SU-DHL-6 (cell line): ENCODE data around the gene NELL1.

Source experiments
- H2AFZ ChIP-seq: fragments of 200-600 bp; sonication (generic); 2 replicates; pipeline ENCODE4 v1.6.1; 2014; ENCODE audit warnings: low read depth, mild to moderate bottlenecking, moderate library complexity, mixed read lengths, antibody characterized with exemption, low read length; ENCODE audit not compliant: severe bottlenecking
- H3F3A ChIP-seq: fragments of 200-600 bp; shearing (Covaris generic); 2 replicates; pipeline ENCODE4 v1.6.0; 2016; ENCODE audit warnings: antibody characterized with exemption, mild to moderate bottlenecking; ENCODE audit not compliant: insufficient read depth
- H3K27ac ChIP-seq: fragments of 200-600 bp; sonication (generic); 2 replicates; pipeline ENCODE4 v1.5.1; 2016; ENCODE audit warnings: low read depth, mild to moderate bottlenecking, low read length, moderate library complexity, mixed read lengths
- H3K27me3 ChIP-seq: fragments of 200-600 bp; sonication (generic), shearing (Covaris generic); 2 replicates; pipeline ENCODE4 v1.6.0; 2014; ENCODE audit warnings: mild to moderate bottlenecking, low read length
- H3K36me3 ChIP-seq: fragments of 200-600 bp; sonication (generic); 2 replicates; pipeline ENCODE4 v1.6.1; 2014; ENCODE audit warnings: mild to moderate bottlenecking, low read length, mixed read lengths
- H3K4me2 ChIP-seq: fragments of 300-600, 200-600 bp; shearing (Covaris generic), sonication (generic); 2 replicates; pipeline ENCODE4 v1.6.0; 2014; ENCODE audit warnings: low read length, low read depth, mild to moderate bottlenecking; ENCODE audit not compliant: poor library complexity, severe bottlenecking
- H3K4me3 ChIP-seq: fragments of 200-600 bp; sonication (generic); 2 replicates; pipeline ENCODE4 v1.5.1; 2014; ENCODE audit warnings: antibody characterized with exemption, low read length, mild to moderate bottlenecking, mixed read lengths; ENCODE audit not compliant: insufficient read depth, poor library complexity, severe bottlenecking
- H3K79me2 ChIP-seq: fragments of 200-600 bp; sonication (generic); 2 replicates; pipeline ENCODE4 v1.6.1; 2014; ENCODE audit warnings: mild to moderate bottlenecking, low read length, moderate library complexity; ENCODE audit not compliant: insufficient read depth
- H3K9ac ChIP-seq: fragments of 200-600 bp; sonication (generic); 2 replicates; pipeline ENCODE4 v1.7.0; 2014; ENCODE audit warnings: mild to moderate bottlenecking, low read length
- H3K9me2 ChIP-seq: fragments of 200-600 bp; sonication (generic); replicated peaks from 2 replicates; pipeline ENCODE4 v1.6.1; 2014; ENCODE audit warnings: low read length; ENCODE audit not compliant: insufficient read depth
- H3K9me3 ChIP-seq: fragments of 200-600 bp; sonication (generic); 2 replicates; pipeline ENCODE4 v1.6.1; 2014; ENCODE audit warnings: low read length, mixed read lengths; ENCODE audit not compliant: insufficient read depth
- H4K20me1 ChIP-seq: fragments of 200-600 bp; sonication (generic); 2 replicates; pipeline ENCODE4 v1.6.1; 2014; ENCODE audit warnings: low read depth, mild to moderate bottlenecking, antibody characterized with exemption, low read length, moderate library complexity, mixed read lengths
- CTCF ChIP-seq: fragments of 200-600 bp; sonication (generic); IDR thresholded peaks from one replicate; pipeline ENCODE4 v1.5.1; 2017; ENCODE audit warnings: antibody characterized with exemption, mild to moderate bottlenecking, low read length, moderate library complexity; ENCODE audit not compliant: insufficient read depth, poor library complexity, severe bottlenecking
- EZH2phosphoT487 ChIP-seq: fragments of 200-600 bp; sonication (generic), shearing (Covaris generic); conservative IDR thresholded peaks from 2 replicates; pipeline ENCODE4 v1.6.1; 2018; ENCODE audit warnings: mild to moderate bottlenecking, antibody characterized with exemption, low read length, moderate library complexity, mixed read lengths

NELL1 gene

GRCh38 chr11:21489416-21490115 is 820.2 kb downstream of the NELL1 start:
- no peaks in the 10 kb centered on the region for H3K36me3 ChIP-seq
- no peak overlapping the region for H3K4me3 ChIP-seq
- no peaks in the 10 kb centered on the region for H3K27me3 ChIP-seq
- no peaks in the 10 kb centered on the region for H3K9me3 ChIP-seq
- TF ChIP-seq CTCF (no peak), EZH2phosphoT487 (no peak)
- no peak overlapping the region for H3K4me2 ChIP-seq
- H3K9ac ChIP-seq = no peak overlapping the region
- no peak overlapping the region for H3K27ac ChIP-seq
- H3K9me2 ChIP-seq = no peaks in the 10 kb centered on the region
- no peak overlapping the region for H2AFZ ChIP-seq
- no peaks in the 10 kb centered on the region for H3K79me2 ChIP-seq
- H3F3A ChIP-seq = no peaks in the 10 kb centered on the region
- no peaks in the 10 kb centered on the region for H4K20me1 ChIP-seq

- no peak overlapping the region for H3K9ac ChIP-seq
- no peak overlapping the region for H2AFZ ChIP-seq
- no peak overlapping the region for H3K4me3 ChIP-seq
- H3K4me2 ChIP-seq = no peak overlapping the region
- no peaks in the 10 kb centered on the region for H4K20me1 ChIP-seq
- no peaks in the 10 kb centered on the region for H3K36me3 ChIP-seq
- no peaks in the 10 kb centered on the region for H3K9me3 ChIP-seq
- H3F3A ChIP-seq = no peaks in the 10 kb centered on the region
- H3K27me3 ChIP-seq = no peaks in the 10 kb centered on the region
- TF ChIP-seq EZH2phosphoT487 = no peak
- no peak for TF ChIP-seq CTCF
- no peaks in the 10 kb centered on the region for H3K9me2 ChIP-seq
- no peaks in the 10 kb centered on the region for H3K79me2 ChIP-seq
- H3K27ac ChIP-seq = no peak overlapping the region
Measured at GRCh38 chr11:21492931-21493330, 823.5 kb downstream of the NELL1 start.

- Histone ChIP-seq H3K4me3 (no peak overlapping the region), H3K27me3 (no peaks in the 10 kb centered on the region), H3K4me2 (no peak overlapping the region), H3F3A (no peaks in the 10 kb centered on the region), H2AFZ (no peak overlapping the region), H3K79me2 (no peaks in the 10 kb centered on the region), H3K9ac (no peak overlapping the region), H4K20me1 (no peaks in the 10 kb centered on the region), H3K27ac (no peak overlapping the region), H3K9me3 (no peaks in the 10 kb centered on the region), H3K36me3 (no peaks in the 10 kb centered on the region), H3K9me2 (no peaks in the 10 kb centered on the region)
- no peak for TF ChIP-seq CTCF
- TF ChIP-seq EZH2phosphoT487 = no peak
Measured at GRCh38 chr11:21494946-21495345, 825.6 kb downstream of the NELL1 start.
